ENCODE data around the gene ANLN. TPM values are rescaled to one million over a fixed set of nuclear protein-coding genes. Genes with fewer than 3 reads are reported as not detected.

The ANLN gene
- total RNA-seq, 2 donors from 2014 or later = 0.78 to 1.6 TPM

DNA sequence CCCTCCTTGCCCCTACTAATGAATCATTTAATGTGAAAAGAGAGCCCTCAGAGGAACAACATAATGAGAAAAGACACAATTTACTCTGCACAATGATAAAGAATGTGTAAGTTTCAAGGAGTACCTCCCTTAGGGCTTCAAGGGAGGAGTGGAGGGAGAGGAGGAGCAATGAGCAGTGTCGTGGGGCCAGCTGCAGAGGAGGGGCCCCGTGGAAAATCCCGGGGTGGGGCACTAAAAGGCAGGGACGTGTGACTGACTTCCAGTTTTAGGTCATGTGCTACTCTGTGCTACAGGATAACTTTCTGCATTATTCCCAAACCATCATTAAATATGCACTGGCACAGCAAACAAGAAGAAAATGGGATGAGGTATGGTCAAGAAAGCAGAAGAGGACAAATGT, 108.1 kb downstream of the ANLN start:
- intact Hi-C loops (cut with DNase I) = no loop called here
- WGBS, 2 donors = 44 to 52% methylated on average over 4 of the region's 4 CpGs

More for the DNA sequence above, 108.1 kb downstream of the ANLN start:
- Histone ChIP-seq H3K27ac (no peak overlapping the region), H3K4me3 (no peak overlapping the region), H3K9me3 (no peaks in the 10 kb centered on the region), H3K27me3 (no peaks in the 10 kb centered on the region), H3K36me3 (replicated peaks in 1 of 2; ENCODE audit: insufficient read depth in 1 of 2, low read depth in 2 of 2) (no peaks in the 10 kb centered on the region), H3K4me1 (no peaks in the 10 kb centered on the region)
- no peak for TF ChIP-seq POLR2A (IDR thresholded peaks at IDR 0.05)
- TF ChIP-seq, protein P1, sequence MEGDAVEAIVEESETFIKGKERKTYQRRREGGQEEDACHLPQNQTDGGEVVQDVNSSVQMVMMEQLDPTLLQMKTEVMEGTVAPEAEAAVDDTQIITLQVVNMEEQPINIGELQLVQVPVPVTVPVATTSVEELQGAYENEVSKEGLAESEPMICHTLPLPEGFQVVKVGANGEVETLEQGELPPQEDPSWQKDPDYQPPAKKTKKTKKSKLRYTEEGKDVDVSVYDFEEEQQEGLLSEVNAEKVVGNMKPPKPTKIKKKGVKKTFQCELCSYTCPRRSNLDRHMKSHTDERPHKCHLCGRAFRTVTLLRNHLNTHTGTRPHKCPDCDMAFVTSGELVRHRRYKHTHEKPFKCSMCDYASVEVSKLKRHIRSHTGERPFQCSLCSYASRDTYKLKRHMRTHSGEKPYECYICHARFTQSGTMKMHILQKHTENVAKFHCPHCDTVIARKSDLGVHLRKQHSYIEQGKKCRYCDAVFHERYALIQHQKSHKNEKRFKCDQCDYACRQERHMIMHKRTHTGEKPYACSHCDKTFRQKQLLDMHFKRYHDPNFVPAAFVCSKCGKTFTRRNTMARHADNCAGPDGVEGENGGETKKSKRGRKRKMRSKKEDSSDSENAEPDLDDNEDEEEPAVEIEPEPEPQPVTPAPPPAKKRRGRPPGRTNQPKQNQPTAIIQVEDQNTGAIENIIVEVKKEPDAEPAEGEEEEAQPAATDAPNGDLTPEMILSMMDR (IDR thresholded peaks at IDR 0.05) = no peak
- no peak for ATAC-seq
- no peak for DNase-seq

Other genes with a start within 250 kb of the ANLN start
- 10 to 100 TPM; 13.5 to 24.1 TPM for gene EEPD1, start 236.6 kb upstream of the ANLN start, total RNA-seq

Data from body of pancreas (tissue), 4 donors.